Testis (tissue), 3 donors: ENCODE data around the gene TEX101. TPM values are rescaled to one million over a fixed set of nuclear protein-coding genes. Genes with fewer than 3 reads are reported as not detected.

Experiments
- DNase-seq: peaks from one replicate; pipeline ENCODE4 v3.0.0-alpha.2; 2019
- H3K27ac ChIP-seq, 2 donors: fragments of 200-600 bp; sonication (generic); one replicate each; pipeline ENCODE4 v1.5.1; 2019
- H3K27me3 ChIP-seq: fragments of 200-600 bp; sonication (generic); one replicate; pipeline ENCODE4 v1.5.1; 2019
- H3K36me3 ChIP-seq: fragments of 200-600 bp; sonication (generic); one replicate; pipeline ENCODE4 v1.5.1; 2017; ENCODE audit warnings: low read depth; ENCODE audit errors: missing control alignments
- H3K4me1 ChIP-seq: fragments of 200-600 bp; sonication (generic); one replicate; pipeline ENCODE4 v1.5.1; 2019
- H3K4me3 ChIP-seq, 2 donors: fragments of 200-600 bp; sonication (generic); one replicate each; pipeline ENCODE4 v1.5.1; 2017 to 2019
- H3K9me3 ChIP-seq: fragments of 200-600 bp; sonication (generic); one replicate; pipeline ENCODE4 v1.5.1; 2017
- CTCF ChIP-seq, 3 experiments: fragments of 450-650 bp in 2 of 3; fragments of 200-600 bp in 1 of 3; sonication (generic) in 1 of 3; IDR thresholded peaks; one replicate each; pipeline ENCODE4 v1.5.1; 2016 to 2019; ENCODE audit warnings: antibody characterized with exemption in 3 of 3, mild to moderate bottlenecking in 2 of 3, moderate library complexity in 1 of 3
- POLR2A ChIP-seq: fragments of 450-650 bp; IDR thresholded peaks from one replicate; pipeline ENCODE4 v1.6.1; 2017; ENCODE audit warnings: antibody characterized with exemption, mild to moderate bottlenecking, moderate library complexity
- WGBS, 2 donors: methylation state at CpG; one replicate each; pipeline ENCODE4 v1.1.5; 2018; 5-methylcytosine and 5-hydroxymethylcytosine counted together
- intact Hi-C: fragments of 100-400 bp; cut with DNase I; formaldehyde crosslinking; loops from one replicate; pipeline ENCODE4 v1.15.1; 2023; ENCODE audit warnings: low total_unique reads
- polyA plus RNA-seq: library from polyadenylated mRNA; stranded (reverse); fragments of 350-450 nt; fragmentation: Illumina TruSeq; extraction: RNeasy Lipid Tissue Mini Kit (QIAGEN cat#74804); gene quantifications from one replicate; pipeline ENCODE4 v1.2.3, GENCODE V29; 2014; ENCODE audit warnings: low read depth, low replicate concordance; ENCODE audit not compliant: insufficient read depth
- total RNA-seq, 2 donors: library from RNA; depleted of rRNA; stranded (reverse); fragments of >200 nt; gene quantifications; one replicate each; pipeline ENCODE4 v1.2.3, GENCODE V29; 2016

Gene TEX101
- total and polyA plus RNA-seq, 3 donors from 2014 or later = 73.1 to 231 (median 93.3) TPM

- TF ChIP-seq POLR2A = no peak
- TF ChIP-seq CTCF (IDR thresholded peaks at IDR 0.05) = no peak
- Histone ChIP-seq H3K27ac (no peak overlapping the region), H3K27me3 (no peaks in the 10 kb centered on the region), H3K4me3 (no peak overlapping the region), H3K36me3 (no peaks in the 10 kb centered on the region), H3K9me3 (no peaks in the 10 kb centered on the region), H3K4me1 (peaks cover 2% of the 10 kb centered on the region)
- WGBS, 2 donors = 94 to 95% methylated on average over 11 to 12 of the region's 12 CpGs
- DNase-seq = no peak
- intact Hi-C loops = no loop called here
These were observed 46.6 kb downstream of the TEX101 start for GRCh38 chr19:43461303-43461702.

- intact Hi-C loops = no loop called here
- WGBS, 2 donors = 76 to 91% methylated on average over 7 of the region's 7 CpGs
- Histone ChIP-seq H3K27ac (no peak overlapping the region), H3K27me3 (no peaks in the 10 kb centered on the region), H3K4me1 (peaks cover 2% of the 10 kb centered on the region), H3K9me3 (no peaks in the 10 kb centered on the region), H3K36me3 (no peaks in the 10 kb centered on the region), H3K4me3 (peak overlapping the region in 1 of 2 donors; percentile 76)
- DNase-seq = no peak
- TF ChIP-seq CTCF (IDR thresholded peaks at IDR 0.05) (no peak), POLR2A (no peak)
These were observed 47.7 kb downstream of the TEX101 start for GRCh38 chr19:43462383-43462782.

GRCh38 chr19:43462785-43463380, 48.2 kb downstream of the TEX101 start:
- peak overlapping the region; percentile 67 to 68 for H3K27ac ChIP-seq
- TF ChIP-seq POLR2A (no peak), CTCF (IDR thresholded peaks at IDR 0.05) (no peak)
- WGBS, 2 donors = 11 to 13% methylated on average over 24 to 30 of the region's 33 CpGs
- no peaks in the 10 kb centered on the region for H3K36me3 ChIP-seq
- DNase-seq = no peak
- no peaks in the 10 kb centered on the region for H3K27me3 ChIP-seq
- H3K4me3 ChIP-seq = peak overlapping the region; percentile 58 to 76
- intact Hi-C loops = no loop called here
- H3K4me1 ChIP-seq = peaks cover 2% of the 10 kb centered on the region
- H3K9me3 ChIP-seq = no peaks in the 10 kb centered on the region

- Histone ChIP-seq H3K27me3 (no peaks in the 10 kb centered on the region), H3K4me1 (peaks cover 2% of the 10 kb centered on the region), H3K4me3 (peak overlapping the region; percentile 58 to 76), H3K27ac (peak overlapping the region; percentile 67 to 68), H3K9me3 (no peaks in the 10 kb centered on the region), H3K36me3 (no peaks in the 10 kb centered on the region)
- intact Hi-C loops = no loop called here
- 0 to 1% methylated on average over 16 to 55 of the region's 57 CpGs for WGBS, 2 donors
- peak; percentile 97 for DNase-seq
- TF ChIP-seq CTCF (IDR thresholded peaks at IDR 0.05) (no peak), POLR2A (no peak)
These were observed 48.9 kb downstream of the TEX101 start for GRCh38 chr19:43463381-43464133.
